Measurements from ENCODE around the gene RGS7.
"Not testable (repeated sequence)": the region's sequence is repeated elsewhere in the genome, so short reads cannot be mapped to it uniquely, and the experiment has no call there.

Gene RGS7

DNA sequence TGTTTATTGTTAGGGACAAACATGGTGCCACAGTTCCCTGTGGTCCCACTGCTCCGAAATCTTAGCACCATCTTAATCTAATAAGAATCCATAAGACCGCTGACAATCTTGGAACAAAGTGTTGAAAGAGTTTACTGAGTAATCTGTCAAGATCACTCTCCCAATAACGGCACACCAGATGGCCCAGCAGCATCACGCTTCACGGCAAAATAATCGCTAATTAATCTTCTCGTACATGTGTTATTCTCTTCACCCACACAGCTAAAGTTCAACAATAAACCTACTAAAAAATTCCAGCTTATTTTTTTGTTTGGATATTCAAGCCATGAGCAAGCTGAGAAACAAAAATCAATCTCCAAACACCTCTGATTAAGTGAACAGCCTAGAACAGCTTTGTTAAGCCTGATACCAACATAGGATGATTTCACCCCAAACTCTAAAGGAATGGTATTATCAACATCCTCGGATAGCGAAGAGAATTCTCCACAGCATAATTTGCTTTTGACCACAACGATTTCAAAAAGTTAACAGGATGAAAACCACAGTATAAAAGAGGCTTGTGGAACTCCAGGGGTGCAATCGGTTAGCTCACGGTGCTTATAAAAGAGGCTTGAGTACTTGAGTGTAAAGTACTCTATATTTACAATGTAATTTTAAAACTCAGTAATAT, 415.2 kb downstream of the RGS7 start:
- in situ Hi-C loops (cut with HindIII; ENCODE audit: low sequenced_read_pairs): loop anchor here (25.0 kb wide), 1 partner anchor 230 kb away; no protein-coding TSS in a partner anchor

- in situ Hi-C loops (cut with HindIII; ENCODE audit: low sequenced_read_pairs): loop anchor here (25.0 kb wide), 1 partner anchor 225 kb away; no protein-coding TSS in a partner anchor
Measured at GRCh38 chr1:240936911-240937668, 419.9 kb downstream of the RGS7 start.

DNA sequence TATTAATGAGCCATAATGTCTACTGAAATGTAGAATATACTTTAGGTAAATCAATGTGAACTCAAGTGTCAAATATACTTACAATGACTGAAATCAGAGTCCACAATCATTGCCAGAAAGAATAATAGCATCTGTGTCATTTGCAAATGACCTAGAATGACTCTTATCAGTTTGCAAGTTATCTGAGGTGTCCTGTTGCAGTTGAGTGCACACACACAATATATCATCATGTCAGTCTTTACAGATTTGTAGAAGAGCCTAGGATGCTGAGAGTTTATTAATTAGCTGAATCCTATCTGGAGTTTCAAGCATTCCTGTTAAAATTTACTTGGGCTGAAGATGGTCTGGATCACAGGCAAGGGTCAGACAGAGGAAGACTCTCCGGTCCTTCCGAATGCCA, 421.1 kb downstream of the RGS7 start:
- in situ Hi-C loops (cut with HindIII; ENCODE audit: low sequenced_read_pairs): loop anchor here (25.0 kb wide), 1 partner anchor 224 kb away; no protein-coding TSS in a partner anchor

DNA sequence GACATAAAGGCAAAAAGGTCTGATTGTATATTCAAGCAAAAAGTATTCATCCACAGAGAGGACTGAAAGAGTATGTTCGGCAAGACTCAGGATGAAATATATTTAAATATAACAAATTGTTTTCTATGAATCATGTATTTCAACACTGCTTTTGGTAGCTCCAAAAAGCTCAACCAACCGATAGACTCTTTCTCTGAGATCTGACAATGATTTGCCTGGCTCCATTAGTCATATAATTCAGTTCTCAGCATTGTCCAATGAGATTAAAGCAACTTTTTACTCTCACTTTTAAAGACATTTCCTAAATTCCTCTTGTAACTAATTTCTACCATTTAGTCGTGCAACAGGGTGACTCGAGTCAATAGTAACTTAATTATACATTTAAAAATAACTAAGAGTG, 426.0 kb downstream of the RGS7 start:
- in situ Hi-C loops (cut with HindIII; ENCODE audit: low sequenced_read_pairs): loop anchor here (25.0 kb wide), 1 partner anchor 219 kb away; no protein-coding TSS in a partner anchor

DNA sequence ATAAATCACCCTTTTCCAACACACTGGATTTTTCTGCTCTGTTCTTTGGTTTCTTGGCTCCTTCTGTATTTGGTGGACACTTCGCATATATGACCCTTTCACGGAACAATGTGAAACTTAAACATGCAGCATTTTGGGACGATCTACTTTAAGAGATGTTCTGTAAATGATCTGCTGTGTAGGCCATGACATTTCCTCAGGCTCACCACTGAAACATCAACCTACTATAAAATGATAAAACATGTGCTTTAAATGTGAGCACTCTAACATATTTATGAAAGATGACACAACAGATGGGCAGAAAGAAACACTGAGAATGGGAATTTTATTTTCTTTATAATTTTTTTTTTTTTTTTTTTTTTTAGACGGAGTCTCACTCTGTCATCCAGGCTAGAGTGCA, 428.7 kb downstream of the RGS7 start:
- in situ Hi-C loops (cut with HindIII; ENCODE audit: low sequenced_read_pairs): loop anchor here (25.0 kb wide), 1 partner anchor 216 kb away; no protein-coding TSS in a partner anchor

DNA sequence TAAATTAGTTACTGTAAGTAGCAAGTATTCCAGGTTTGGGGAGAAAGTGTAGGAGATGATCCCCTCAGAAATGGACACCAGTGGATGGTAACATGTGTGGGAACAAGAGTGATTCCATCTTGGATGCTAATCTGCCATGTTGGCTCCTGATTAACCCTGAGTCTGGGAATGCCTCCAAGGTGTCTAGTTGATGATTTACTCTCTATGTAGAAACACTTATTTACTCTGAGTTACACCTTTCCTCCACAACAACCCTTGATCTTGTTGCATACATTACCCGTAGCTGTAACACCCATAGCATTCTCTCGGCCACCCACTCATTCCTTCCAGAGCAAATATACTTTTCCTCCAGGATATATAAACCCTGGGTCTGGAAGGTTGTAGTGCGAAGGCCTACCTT, 429.2 kb downstream of the RGS7 start:
- in situ Hi-C loops (cut with HindIII; ENCODE audit: low sequenced_read_pairs): loop anchor here (25.0 kb wide), 1 partner anchor 216 kb away; no protein-coding TSS in a partner anchor

DNA sequence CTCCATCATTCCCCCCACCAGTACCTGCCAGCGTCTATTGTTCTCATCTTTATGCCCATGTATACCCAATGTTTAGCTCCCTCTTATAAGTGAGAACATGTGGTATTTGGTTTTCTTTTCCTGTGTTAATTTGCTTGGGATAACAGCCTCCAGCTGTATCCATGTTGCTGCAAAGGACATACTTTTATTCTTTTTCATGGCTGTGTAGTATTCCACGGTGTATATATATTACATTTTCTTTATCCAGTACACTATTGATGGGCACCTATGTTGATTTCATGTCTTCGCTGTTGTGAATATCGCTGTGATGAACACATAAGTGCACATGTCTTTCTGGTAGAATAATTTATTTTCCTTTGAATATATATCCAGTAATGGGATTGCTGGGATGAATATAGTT, 431.7 kb downstream of the RGS7 start:
- in situ Hi-C loops (cut with HindIII; ENCODE audit: low sequenced_read_pairs): loop anchor here (25.0 kb wide), 1 partner anchor 213 kb away; no protein-coding TSS in a partner anchor

DNA sequence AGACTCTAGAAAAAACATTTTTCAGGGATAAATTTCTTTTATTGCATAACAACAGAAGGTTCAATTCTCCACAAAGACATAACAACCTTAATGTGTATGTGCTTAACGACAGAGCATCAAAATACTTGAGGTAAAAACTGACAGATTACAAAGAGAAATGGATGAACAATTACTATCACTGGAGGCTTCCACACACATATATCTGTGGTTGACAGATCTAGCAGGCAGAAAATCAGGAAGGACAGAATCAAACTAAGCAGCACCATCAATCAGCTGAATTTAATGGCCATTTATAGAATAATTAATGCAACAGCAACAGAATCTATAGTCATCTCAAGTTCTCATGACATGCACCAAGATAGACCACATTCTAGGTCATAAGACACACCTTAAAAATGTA, 439.0 kb downstream of the RGS7 start:
- in situ Hi-C loops (cut with HindIII; ENCODE audit: low sequenced_read_pairs): no loop called here

DNA sequence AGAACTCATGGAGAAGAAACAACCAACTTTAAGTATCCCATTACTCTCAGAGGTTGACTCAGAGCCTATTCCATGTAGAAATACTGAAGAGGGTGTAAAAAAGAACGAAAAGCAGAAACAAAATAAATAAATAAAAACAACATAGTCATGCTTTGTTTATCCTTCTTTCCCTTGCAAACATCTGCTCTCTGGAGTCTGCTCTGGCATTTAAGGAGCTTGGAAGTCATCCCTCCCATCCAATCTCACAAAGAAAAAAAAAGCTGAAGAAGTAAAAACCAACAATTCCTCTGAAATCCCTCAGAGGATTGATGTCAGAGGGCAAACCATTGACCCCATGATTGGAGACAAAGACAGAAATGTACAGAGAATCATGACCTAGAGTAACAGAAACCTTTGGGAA, 442.5 kb downstream of the RGS7 start:
- in situ Hi-C loops (cut with HindIII; ENCODE audit: low sequenced_read_pairs): no loop called here

DNA sequence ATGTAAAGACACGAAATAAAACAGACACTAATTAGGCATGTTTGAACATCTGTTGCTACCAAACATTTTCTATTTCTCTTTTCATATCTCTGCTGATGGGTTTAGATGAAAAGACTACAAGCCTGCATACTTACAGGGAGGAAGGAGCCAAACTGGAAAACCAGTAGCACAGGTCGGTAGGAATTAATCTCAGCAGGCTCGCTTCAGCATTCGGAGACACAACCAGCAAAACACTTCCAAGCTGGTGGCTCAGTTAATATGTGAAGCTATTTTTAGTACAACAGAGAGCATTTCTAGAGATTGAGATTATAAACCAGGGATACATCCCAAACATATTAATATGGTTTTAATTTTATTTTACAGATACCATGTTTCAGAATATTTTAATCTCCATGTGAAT, 444.2 kb downstream of the RGS7 start:
- in situ Hi-C loops (cut with HindIII; ENCODE audit: low sequenced_read_pairs): no loop called here

- in situ Hi-C loops (cut with HindIII; ENCODE audit: low sequenced_read_pairs): no loop called here
Measured at GRCh38 chr1:240909701-240910457, 447.1 kb downstream of the RGS7 start.

GRCh38 chr1:240906477-240906876, 450.5 kb downstream of the RGS7 start:
- in situ Hi-C loops (cut with HindIII; ENCODE audit: low sequenced_read_pairs): no loop called here

- in situ Hi-C loops (cut with HindIII; ENCODE audit: low sequenced_read_pairs): no loop called here
Measured at GRCh38 chr1:240905225-240905765, 451.7 kb downstream of the RGS7 start.

- in situ Hi-C loops (cut with HindIII; ENCODE audit: low sequenced_read_pairs): not testable (repeated sequence)
Measured at GRCh38 chr1:240895424-240895823, 461.6 kb downstream of the RGS7 start.

- in situ Hi-C loops (cut with HindIII; ENCODE audit: low sequenced_read_pairs): no loop called here
Measured at GRCh38 chr1:240888787-240889048, 468.3 kb downstream of the RGS7 start.

DNA sequence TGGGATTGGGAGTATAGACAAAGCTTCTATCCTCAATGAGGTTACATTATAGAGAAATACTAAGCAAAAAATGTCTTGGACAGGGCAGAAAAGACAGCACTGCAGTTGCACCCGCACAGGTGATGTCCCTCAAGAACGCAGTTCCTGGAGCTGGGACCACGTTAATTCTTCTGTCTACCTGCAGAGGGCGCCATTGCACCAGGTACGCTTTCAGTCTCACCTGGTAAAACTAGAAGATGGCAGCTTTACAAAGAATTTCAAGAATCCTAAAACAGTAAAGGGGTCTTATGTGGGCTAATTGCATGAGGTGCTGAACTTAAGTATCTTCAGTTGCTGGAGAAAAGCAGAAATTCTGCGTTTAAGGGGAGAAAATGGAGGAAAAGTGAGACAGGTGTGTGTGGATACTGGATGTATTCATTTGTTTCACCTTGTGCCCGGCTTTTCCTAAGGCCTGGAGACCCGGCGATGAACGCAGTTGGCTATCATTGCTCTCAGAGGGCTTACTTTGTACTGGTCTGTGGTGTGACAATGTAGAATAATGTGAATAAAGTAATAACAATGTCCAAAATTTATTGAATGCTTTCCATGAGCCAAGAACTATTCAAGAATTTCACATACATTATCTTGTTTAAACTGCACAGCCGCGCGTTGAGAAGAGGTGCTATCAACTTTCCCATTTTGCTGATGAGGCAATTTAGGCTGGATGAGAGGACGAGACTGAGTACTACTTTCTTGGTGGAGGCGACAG, 468.8 kb downstream of the RGS7 start:
- in situ Hi-C loops (cut with HindIII; ENCODE audit: low sequenced_read_pairs): no loop called here

GRCh38 chr1:240883490-240883889, 473.5 kb downstream of the RGS7 start:
- in situ Hi-C loops (cut with HindIII; ENCODE audit: low sequenced_read_pairs): no loop called here

GRCh38 chr1:240882656-240883308, 474.2 kb downstream of the RGS7 start:
- in situ Hi-C loops (cut with HindIII; ENCODE audit: low sequenced_read_pairs): not testable (repeated sequence)

GRCh38 chr1:240878631-240879030, 478.4 kb downstream of the RGS7 start:
- in situ Hi-C loops (cut with HindIII; ENCODE audit: low sequenced_read_pairs): no loop called here

GRCh38 chr1:240877605-240878004, 479.4 kb downstream of the RGS7 start:
- in situ Hi-C loops (cut with HindIII; ENCODE audit: low sequenced_read_pairs): no loop called here

All from DLD1 (cell line).